ENCODE data around the gene IRF6.

DNA sequence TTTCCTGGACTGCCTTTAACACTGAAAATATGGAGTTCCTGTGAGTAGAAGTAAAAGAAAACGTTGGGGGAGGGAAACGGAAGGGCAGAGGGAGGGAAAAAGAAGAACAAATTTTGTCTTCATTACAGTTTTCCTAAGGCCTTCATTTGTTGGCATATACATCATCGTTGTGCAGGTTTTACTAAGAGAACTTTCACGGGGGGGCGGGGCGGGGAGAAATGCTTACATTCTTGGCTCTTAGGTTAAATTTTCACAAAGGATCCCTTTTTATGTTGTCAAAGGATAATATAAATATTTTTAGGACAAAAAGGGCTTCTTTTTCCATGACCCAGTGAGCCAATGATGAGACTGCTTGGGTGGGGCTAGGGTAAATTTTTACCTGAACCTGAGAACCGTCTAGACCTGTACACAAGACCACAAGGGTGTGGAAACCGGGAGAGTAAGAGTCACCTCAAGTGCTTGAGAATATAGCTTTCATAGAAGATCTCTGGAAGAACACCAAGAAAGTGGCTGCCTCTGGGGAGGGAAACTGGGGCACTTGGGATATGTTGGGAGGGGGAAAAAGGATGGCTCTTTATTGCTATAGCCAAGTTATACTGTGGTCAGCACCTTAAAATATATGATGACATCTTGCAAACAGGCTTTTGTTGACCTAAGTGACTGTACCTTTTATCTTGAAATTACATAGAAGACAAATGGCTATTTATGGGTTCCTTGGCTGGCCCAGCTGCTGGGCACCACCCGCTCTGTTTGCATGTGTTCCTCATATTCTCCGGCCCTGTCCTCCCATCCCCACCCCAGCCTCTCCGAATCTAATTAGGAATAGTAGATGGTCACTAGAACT lies 19.9 kb upstream of the IRF6 start:
- TF ChIP-seq, protein P1, sequence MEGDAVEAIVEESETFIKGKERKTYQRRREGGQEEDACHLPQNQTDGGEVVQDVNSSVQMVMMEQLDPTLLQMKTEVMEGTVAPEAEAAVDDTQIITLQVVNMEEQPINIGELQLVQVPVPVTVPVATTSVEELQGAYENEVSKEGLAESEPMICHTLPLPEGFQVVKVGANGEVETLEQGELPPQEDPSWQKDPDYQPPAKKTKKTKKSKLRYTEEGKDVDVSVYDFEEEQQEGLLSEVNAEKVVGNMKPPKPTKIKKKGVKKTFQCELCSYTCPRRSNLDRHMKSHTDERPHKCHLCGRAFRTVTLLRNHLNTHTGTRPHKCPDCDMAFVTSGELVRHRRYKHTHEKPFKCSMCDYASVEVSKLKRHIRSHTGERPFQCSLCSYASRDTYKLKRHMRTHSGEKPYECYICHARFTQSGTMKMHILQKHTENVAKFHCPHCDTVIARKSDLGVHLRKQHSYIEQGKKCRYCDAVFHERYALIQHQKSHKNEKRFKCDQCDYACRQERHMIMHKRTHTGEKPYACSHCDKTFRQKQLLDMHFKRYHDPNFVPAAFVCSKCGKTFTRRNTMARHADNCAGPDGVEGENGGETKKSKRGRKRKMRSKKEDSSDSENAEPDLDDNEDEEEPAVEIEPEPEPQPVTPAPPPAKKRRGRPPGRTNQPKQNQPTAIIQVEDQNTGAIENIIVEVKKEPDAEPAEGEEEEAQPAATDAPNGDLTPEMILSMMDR (IDR thresholded peaks at IDR 0.05): no peak
- TF ChIP-seq POLR2A (IDR thresholded peaks at IDR 0.05; ENCODE audit: low read depth) (no peak), EP300 (IDR thresholded peaks at IDR 0.05) (no peak)
